Measurements from ENCODE around the gene GRK4.

- TF ChIP-seq, protein P1, sequence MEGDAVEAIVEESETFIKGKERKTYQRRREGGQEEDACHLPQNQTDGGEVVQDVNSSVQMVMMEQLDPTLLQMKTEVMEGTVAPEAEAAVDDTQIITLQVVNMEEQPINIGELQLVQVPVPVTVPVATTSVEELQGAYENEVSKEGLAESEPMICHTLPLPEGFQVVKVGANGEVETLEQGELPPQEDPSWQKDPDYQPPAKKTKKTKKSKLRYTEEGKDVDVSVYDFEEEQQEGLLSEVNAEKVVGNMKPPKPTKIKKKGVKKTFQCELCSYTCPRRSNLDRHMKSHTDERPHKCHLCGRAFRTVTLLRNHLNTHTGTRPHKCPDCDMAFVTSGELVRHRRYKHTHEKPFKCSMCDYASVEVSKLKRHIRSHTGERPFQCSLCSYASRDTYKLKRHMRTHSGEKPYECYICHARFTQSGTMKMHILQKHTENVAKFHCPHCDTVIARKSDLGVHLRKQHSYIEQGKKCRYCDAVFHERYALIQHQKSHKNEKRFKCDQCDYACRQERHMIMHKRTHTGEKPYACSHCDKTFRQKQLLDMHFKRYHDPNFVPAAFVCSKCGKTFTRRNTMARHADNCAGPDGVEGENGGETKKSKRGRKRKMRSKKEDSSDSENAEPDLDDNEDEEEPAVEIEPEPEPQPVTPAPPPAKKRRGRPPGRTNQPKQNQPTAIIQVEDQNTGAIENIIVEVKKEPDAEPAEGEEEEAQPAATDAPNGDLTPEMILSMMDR (IDR thresholded peaks at IDR 0.05) = no peak
- no peak for TF ChIP-seq POLR2A (IDR thresholded peaks at IDR 0.05)
Observed at GRCh38 chr4:3075652-3075981, 112.2 kb downstream of the GRK4 start.
